ENCODE data around the gene PHF12.

- TF ChIP-seq, protein P1, sequence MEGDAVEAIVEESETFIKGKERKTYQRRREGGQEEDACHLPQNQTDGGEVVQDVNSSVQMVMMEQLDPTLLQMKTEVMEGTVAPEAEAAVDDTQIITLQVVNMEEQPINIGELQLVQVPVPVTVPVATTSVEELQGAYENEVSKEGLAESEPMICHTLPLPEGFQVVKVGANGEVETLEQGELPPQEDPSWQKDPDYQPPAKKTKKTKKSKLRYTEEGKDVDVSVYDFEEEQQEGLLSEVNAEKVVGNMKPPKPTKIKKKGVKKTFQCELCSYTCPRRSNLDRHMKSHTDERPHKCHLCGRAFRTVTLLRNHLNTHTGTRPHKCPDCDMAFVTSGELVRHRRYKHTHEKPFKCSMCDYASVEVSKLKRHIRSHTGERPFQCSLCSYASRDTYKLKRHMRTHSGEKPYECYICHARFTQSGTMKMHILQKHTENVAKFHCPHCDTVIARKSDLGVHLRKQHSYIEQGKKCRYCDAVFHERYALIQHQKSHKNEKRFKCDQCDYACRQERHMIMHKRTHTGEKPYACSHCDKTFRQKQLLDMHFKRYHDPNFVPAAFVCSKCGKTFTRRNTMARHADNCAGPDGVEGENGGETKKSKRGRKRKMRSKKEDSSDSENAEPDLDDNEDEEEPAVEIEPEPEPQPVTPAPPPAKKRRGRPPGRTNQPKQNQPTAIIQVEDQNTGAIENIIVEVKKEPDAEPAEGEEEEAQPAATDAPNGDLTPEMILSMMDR (IDR thresholded peaks at IDR 0.05) = no peak
- TF ChIP-seq POLR2AphosphoS5 (IDR thresholded peaks at IDR 0.05) = no peak
Observed at GRCh38 chr17:28956112-28956511, 4.8 kb upstream of the PHF12 start.

Data from sigmoid colon (tissue), 4 donors.